HG02970 (cell line): Measurements from ENCODE around the gene LRRK1.

Experiments used
- ATAC-seq: cut with Tn5 transposase; IDR thresholded peaks from one replicate; pipeline ENCODE4 v1.9.1; 2021; ENCODE audit warnings: mild to moderate bottlenecking, moderate library complexity, moderate number of reproducible peaks; ENCODE audit not compliant: unreplicated experiment, low FRiP score

Gene LRRK1

GRCh38 chr15:101100593-101101442 is 181.7 kb downstream of the LRRK1 start:
- no peak for ATAC-seq

GRCh38 chr15:101101676-101102075 is 182.5 kb downstream of the LRRK1 start:
- ATAC-seq, result no peak

GRCh38 chr15:101102746-101103145 is 183.6 kb downstream of the LRRK1 start:
- no peak for ATAC-seq

- no peak for ATAC-seq
Measured at GRCh38 chr15:101103598-101103997, 184.4 kb downstream of the LRRK1 start.

- no peak for ATAC-seq
Measured at GRCh38 chr15:101104141-101104540, 185.0 kb downstream of the LRRK1 start.

GRCh38 chr15:101105059-101105891 is 186.1 kb downstream of the LRRK1 start:
- ATAC-seq, result no peak

- no peak for ATAC-seq
Measured at GRCh38 chr15:101107101-101107500, 187.9 kb downstream of the LRRK1 start.

- no peak for ATAC-seq
Measured at GRCh38 chr15:101107625-101108460, 188.7 kb downstream of the LRRK1 start.

- ATAC-seq, result no peak
Measured at GRCh38 chr15:101108461-101108775, 189.3 kb downstream of the LRRK1 start.

GRCh38 chr15:101108791-101109190 is 189.6 kb downstream of the LRRK1 start:
- ATAC-seq, result no peak

- no peak for ATAC-seq
Measured at GRCh38 chr15:101110681-101111569, 191.8 kb downstream of the LRRK1 start.

- ATAC-seq, result no peak
Measured at GRCh38 chr15:101111570-101112262, 192.6 kb downstream of the LRRK1 start.

- no peak for ATAC-seq
Measured at GRCh38 chr15:101112336-101113113, 193.4 kb downstream of the LRRK1 start.

- ATAC-seq, result no peak
Measured at GRCh38 chr15:101113114-101114005, 194.2 kb downstream of the LRRK1 start.

- no peak for ATAC-seq
Measured at GRCh38 chr15:101114166-101114565, 195.0 kb downstream of the LRRK1 start.

GRCh38 chr15:101114610-101115009 is 195.5 kb downstream of the LRRK1 start:
- no peak for ATAC-seq

GRCh38 chr15:101115393-101115785 is 196.2 kb downstream of the LRRK1 start:
- no peak for ATAC-seq
